Measurements from ENCODE around the gene GALR1. TPM values are rescaled to one million over a fixed set of nuclear protein-coding genes. Genes with fewer than 3 reads are reported as not detected.

GALR1 gene
- total RNA-seq, 2 experiments from 2014 or later: not detected

DNA sequence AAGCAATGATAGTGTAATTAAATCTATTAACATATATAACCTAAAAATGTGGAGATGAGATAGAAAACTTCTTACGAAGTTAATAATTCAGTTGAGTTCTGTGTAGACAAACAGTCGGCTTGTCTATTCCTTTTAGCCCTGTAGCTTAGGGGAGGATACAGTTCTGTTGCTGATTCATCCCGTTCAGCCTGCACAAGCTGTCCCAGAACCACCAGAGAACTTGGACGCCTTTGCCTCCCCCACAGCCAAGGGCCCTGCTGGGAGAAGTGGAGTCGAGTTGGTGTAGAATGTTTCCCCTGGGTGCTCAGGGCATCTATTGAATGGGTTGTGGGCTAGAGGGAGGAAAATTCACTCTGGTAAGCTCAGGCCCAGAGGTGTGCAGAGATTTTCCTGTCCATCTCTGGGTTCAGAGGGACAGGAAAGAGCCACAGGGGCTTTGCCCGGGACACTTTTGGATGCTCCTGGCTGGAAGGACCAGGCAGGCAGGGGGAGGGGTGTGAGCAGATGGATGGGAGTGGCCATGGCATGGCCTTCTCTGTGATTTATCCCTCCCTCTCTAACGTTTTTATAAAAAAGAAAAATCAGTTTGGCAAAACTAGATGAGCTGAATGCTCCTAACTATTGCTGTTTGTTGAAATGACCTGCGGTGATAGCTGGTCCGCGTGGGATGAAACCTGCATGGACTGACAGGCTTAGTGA lies 42.8 kb upstream of the GALR1 start:
- intact Hi-C loops (cut with DNase I, micrococcal nuclease): loop anchor here (5.0 to 10.0 kb wide), 2 partner anchors 75 to 402 kb away; partner anchors contain the start of gene MBP (in 2 of the 2)
- Histone ChIP-seq H3K27me3 (ENCODE audit: control insufficient read depth in 1 of 2, insufficient read depth in 2 of 2, low read length in 2 of 2) (no peaks in the 10 kb centered on the region), H3K4me3 (ENCODE audit: low read length) (no peak overlapping the region), H3K36me3 (ENCODE audit: insufficient read depth, low read length) (no peaks in the 10 kb centered on the region), H3K4me1 (ENCODE audit: insufficient read depth, low read length) (peaks cover 33% of the 10 kb centered on the region), H3K9me3 (ENCODE audit: control insufficient read depth in 1 of 2, insufficient read depth in 1 of 2, low read length in 2 of 2) (no peaks in the 10 kb centered on the region), H3K27ac (ENCODE audit: low read depth in 1 of 2, low read length in 2 of 2) (no peak overlapping the region)
- DNase-seq: no peak
- CTCF ChIA-PET: interaction anchor here (1.0 to 1.4 kb wide), 4 partner anchors 98 to 145 kb away, joined by 4 read pairs; no protein-coding TSS in a partner anchor
- no peak overlapping the region for H3K27ac Mint-ChIP-seq
- H3K9me3 Mint-ChIP-seq: no peaks in the 10 kb centered on the region
- H3K27me3 Mint-ChIP-seq: no peaks in the 10 kb centered on the region
- no peak for ATAC-seq (ENCODE audit: poor library complexity)
- TF ChIP-seq CTCF (IDR thresholded peaks at IDR 0.05): no peak
- H3K36me3 Mint-ChIP-seq (ENCODE audit: low read depth): no peaks in the 10 kb centered on the region
- peaks cover 49% of the 10 kb centered on the region for H3K4me1 Mint-ChIP-seq (ENCODE audit: low read depth)
- H3K4me3 Mint-ChIP-seq: no peak overlapping the region
- POLR2A ChIA-PET: interaction anchor here (1.0 kb wide), 1 partner anchor 206 kb away, joined by 3 read pairs; no protein-coding TSS in a partner anchor

GRCh38 chr18:77207540-77207939 lies 42.1 kb upstream of the GALR1 start:
- H3K4me1 Mint-ChIP-seq (ENCODE audit: low read depth): peaks cover 51% of the 10 kb centered on the region
- CTCF ChIA-PET: interaction anchor here (0.6 to 1.4 kb wide), 7 partner anchors 11 to 165 kb away, joined by 3 to 4 read pairs (median 4); no protein-coding TSS in a partner anchor
- intact Hi-C loops (cut with DNase I, micrococcal nuclease): loop anchor here (5.0 to 10.0 kb wide), 2 partner anchors 75 to 403 kb away; partner anchors contain the start of gene MBP (in 2 of the 2)

GRCh38 chr18:77208964-77209363 lies 40.7 kb upstream of the GALR1 start:
- Histone ChIP-seq H3K4me3 (ENCODE audit: low read length) (peak overlapping the region; percentile 62), H3K4me1 (ENCODE audit: insufficient read depth, low read length) (peaks cover 33% of the 10 kb centered on the region), H3K9me3 (ENCODE audit: control insufficient read depth in 1 of 2, insufficient read depth in 1 of 2, low read length in 2 of 2) (no peaks in the 10 kb centered on the region), H3K36me3 (ENCODE audit: insufficient read depth, low read length) (no peaks in the 10 kb centered on the region), H3K27ac (ENCODE audit: low read depth in 1 of 2, low read length in 2 of 2) (peak overlapping the region; percentile 38 to 71), H3K27me3 (ENCODE audit: control insufficient read depth in 1 of 2, insufficient read depth in 2 of 2, low read length in 2 of 2) (no peaks in the 10 kb centered on the region)
- ATAC-seq (ENCODE audit: poor library complexity): peak; percentile 62
- TF ChIP-seq CTCF (IDR thresholded peaks at IDR 0.05): no peak
- Mint-ChIP-seq H3K4me3 (peak overlapping the region; percentile 94), H3K27me3 (no peaks in the 10 kb centered on the region), H3K4me1 (ENCODE audit: low read depth) (peaks cover 51% of the 10 kb centered on the region), H3K36me3 (ENCODE audit: low read depth) (no peaks in the 10 kb centered on the region), H3K27ac (peak overlapping the region; percentile 90), H3K9me3 (no peaks in the 10 kb centered on the region)
- POLR2A ChIA-PET: interaction anchor here (1.1 to 1.5 kb wide), 6 partner anchors 63 to 155 kb away, joined by 3 to 4 read pairs (median 3); partner anchors contain the start of gene MBP
- DNase-seq: peak in 6 of 14 experiments; percentile 0 to 78 (median 61)
- intact Hi-C loops (cut with DNase I, micrococcal nuclease): loop anchor here (2.0 to 10.0 kb wide), 3 partner anchors 77 to 404 kb away; partner anchors contain the start of gene MBP (in 2 of the 2)
- CTCF ChIA-PET: no interaction called here

More at GRCh38 chr18:77207540-77207939, 42.1 kb upstream of the GALR1 start:
- peak; percentile 76 for TF ChIP-seq CTCF (IDR thresholded peaks at IDR 0.05)
- Histone ChIP-seq H3K27ac (ENCODE audit: low read depth in 1 of 2, low read length in 2 of 2) (no peak overlapping the region), H3K9me3 (ENCODE audit: control insufficient read depth in 1 of 2, insufficient read depth in 1 of 2, low read length in 2 of 2) (no peaks in the 10 kb centered on the region), H3K4me1 (ENCODE audit: insufficient read depth, low read length) (peaks cover 33% of the 10 kb centered on the region), H3K27me3 (ENCODE audit: control insufficient read depth in 1 of 2, insufficient read depth in 2 of 2, low read length in 2 of 2) (no peaks in the 10 kb centered on the region), H3K36me3 (ENCODE audit: insufficient read depth, low read length) (no peaks in the 10 kb centered on the region), H3K4me3 (ENCODE audit: low read length) (no peak overlapping the region)
- POLR2A ChIA-PET: interaction anchor here (1.0 to 1.4 kb wide), 3 partner anchors 67 to 207 kb away, joined by 3 read pairs; no protein-coding TSS in a partner anchor
- H3K27ac Mint-ChIP-seq: peak overlapping the region; percentile 78
- peak overlapping the region; percentile 92 for H3K4me3 Mint-ChIP-seq
- no peaks in the 10 kb centered on the region for H3K27me3 Mint-ChIP-seq
- H3K9me3 Mint-ChIP-seq: no peaks in the 10 kb centered on the region
- H3K36me3 Mint-ChIP-seq (ENCODE audit: low read depth): no peaks in the 10 kb centered on the region
- ATAC-seq (ENCODE audit: poor library complexity) (peak; percentile 97), DNase-seq (peak; percentile 19 to 84 (median 54))

Measured in CD4-positive, alpha-beta T cell (primary cell).